HG03175 (cell line): ENCODE results near the gene PRR20E.
"Not testable (repeated sequence)": the region's sequence is repeated elsewhere in the genome, so short reads cannot be mapped to it uniquely, and the experiment has no call there.

Experiments
- ATAC-seq: cut with Tn5 transposase; IDR thresholded peaks from one replicate; pipeline ENCODE4 v1.9.1; 2021; ENCODE audit warnings: mild to moderate bottlenecking, moderate library complexity; ENCODE audit not compliant: unreplicated experiment

The PRR20E gene

GRCh38 chr13:57166897-57167296 is at the start of gene PRR20E:
Gene PRR20E, plus strand, starts transcription at chr13:57167197. Its CDS starts 387 bp downstream, at chr13:57167584.
- ATAC-seq = not testable (repeated sequence)

GRCh38 chr13:57123681-57124080 is 43.3 kb upstream of the PRR20E start:
- ATAC-seq = no peak

GRCh38 chr13:57128909-57129308 is 38.1 kb upstream of the PRR20E start:
- ATAC-seq = no peak

GRCh38 chr13:57136093-57136492 is 30.9 kb upstream of the PRR20E start:
- ATAC-seq = no peak

- no peak for ATAC-seq
Measured at GRCh38 chr13:57137585-57137984, 29.4 kb upstream of the PRR20E start.

GRCh38 chr13:57138988-57139387 is 28.0 kb upstream of the PRR20E start:
- ATAC-seq = no peak

- ATAC-seq = not testable (repeated sequence)
Measured at GRCh38 chr13:57139781-57140180, 27.2 kb upstream of the PRR20E start.

- ATAC-seq = not testable (repeated sequence)
Measured at GRCh38 chr13:57140235-57140968, 26.6 kb upstream of the PRR20E start, which contains the start of gene PRR20A. Gene PRR20A, plus strand, starts transcription at chr13:57140918. Its CDS starts 387 bp downstream, at chr13:57141305.

GRCh38 chr13:57147188-57147587 is 19.8 kb upstream of the PRR20E start, which contains the start of gene PRR20B:
Gene PRR20B, plus strand, starts transcription at chr13:57147488. Its CDS starts 387 bp downstream, at chr13:57147875.
- ATAC-seq = not testable (repeated sequence)

GRCh38 chr13:57148106-57148505 is 18.9 kb upstream of the PRR20E start:
- not testable (repeated sequence) for ATAC-seq

GRCh38 chr13:57153761-57154160 is 13.2 kb upstream of the PRR20E start, which contains the start of gene PRR20C:
Gene PRR20C, plus strand, starts transcription at chr13:57154061. Its CDS starts 387 bp downstream, at chr13:57154448.
- ATAC-seq = not testable (repeated sequence)

GRCh38 chr13:57160332-57160731 is 6.7 kb upstream of the PRR20E start, which contains the start of gene PRR20D:
Gene PRR20D, plus strand, starts transcription at chr13:57160632. Its CDS starts 387 bp downstream, at chr13:57161019.
- not testable (repeated sequence) for ATAC-seq

GRCh38 chr13:57191667-57192066 is 24.7 kb downstream of the PRR20E start:
- no peak for ATAC-seq

GRCh38 chr13:57212989-57213388 is 46.0 kb downstream of the PRR20E start:
- ATAC-seq = no peak
